Stimulated activated naive CD4-positive, alpha-beta T cell (primary cell): Measurements from ENCODE around the gene NSMCE3.
A peak's percentile ranks its signal among the peaks of the same experiment; 100 is the strongest.

ENCODE experiments used
- DNase-seq, 6 experiments: peaks; one replicate each; lab custom pipeline; 2025; lab: John Stamatoyannopoulos, UW

NSMCE3 gene

DNA sequence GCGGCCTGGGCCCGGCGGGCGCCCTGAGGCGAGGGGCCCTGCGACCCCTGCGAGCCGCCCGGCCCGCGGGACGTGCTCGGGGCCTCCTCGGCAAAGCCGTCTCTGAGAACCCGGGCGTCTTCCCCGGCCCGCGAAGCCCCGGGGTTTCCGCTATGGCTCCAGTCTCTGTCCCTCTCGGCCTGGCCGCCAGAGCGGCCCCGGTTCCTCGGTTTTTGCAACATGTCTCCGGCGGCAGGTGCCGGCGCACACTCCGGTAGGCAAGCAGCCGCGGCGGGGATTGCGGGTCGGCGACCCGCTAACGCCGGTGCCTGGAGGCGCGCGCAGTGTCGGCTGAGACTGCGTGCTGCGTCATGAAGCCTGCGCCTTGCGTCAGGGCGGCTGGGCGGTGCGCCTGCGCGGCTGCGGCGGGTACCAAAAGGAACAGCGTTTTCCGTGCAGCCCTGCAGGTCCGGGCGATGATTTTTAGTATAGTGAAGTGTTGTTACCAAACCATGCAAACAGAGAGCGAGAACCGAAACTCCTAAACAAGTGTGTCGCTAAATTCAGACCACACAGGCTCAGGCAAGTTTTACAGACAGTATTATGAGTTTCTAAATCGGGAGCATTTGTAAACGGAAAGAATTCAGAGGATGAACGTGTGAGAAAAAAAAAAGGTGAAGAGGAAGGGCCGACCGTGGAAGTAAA lies at the start of gene NSMCE3:
NSMCE3 (minus strand) TSS at position 338 of the 684 bp plus-strand sequence; CDS start at position 221, 117 bp downstream.
- DNase-seq: peak; percentile 84 to 91 (median 88)

DNA sequence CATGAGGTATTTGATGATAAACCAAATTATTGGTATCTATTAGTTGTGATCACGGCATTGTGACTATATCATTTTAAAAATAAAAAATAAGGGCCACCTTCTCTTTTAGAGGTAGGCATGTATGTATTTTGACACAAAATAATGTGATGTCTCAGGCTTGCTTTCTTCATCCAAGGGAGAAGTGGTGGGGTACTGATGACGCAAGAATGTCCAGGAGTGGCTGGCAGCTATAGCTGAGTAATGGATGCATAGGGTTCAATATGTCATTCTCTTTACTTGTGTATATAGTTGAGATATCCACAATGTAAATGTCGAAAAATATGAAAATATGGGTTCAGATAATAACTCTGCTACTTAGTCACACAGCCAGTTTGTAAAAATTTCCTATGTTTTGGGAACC lies 46.8 kb upstream of the NSMCE3 start:
- no peak for DNase-seq

DNA sequence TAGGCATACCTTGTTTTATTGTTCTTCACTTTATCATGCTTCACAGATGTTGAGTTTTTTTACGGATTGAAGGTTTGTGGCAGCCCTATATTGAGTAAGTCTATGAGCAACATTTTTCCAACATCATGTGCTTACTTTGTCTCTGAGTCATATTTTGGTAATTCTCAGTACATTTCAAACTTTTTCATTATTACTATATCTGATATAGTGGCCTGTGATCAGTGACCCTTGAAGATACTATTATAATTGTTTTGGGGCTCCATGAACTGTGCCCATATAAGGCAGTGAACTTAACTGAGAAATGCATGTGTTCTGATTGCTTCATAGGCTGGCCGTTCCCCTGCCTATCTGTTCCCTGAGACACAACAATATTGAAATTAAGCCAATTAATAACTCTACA lies 42.8 kb upstream of the NSMCE3 start:
- no peak for DNase-seq

GRCh38 chr15:29311696-29312095 lies 42.1 kb upstream of the NSMCE3 start:
- DNase-seq: no peak

DNA sequence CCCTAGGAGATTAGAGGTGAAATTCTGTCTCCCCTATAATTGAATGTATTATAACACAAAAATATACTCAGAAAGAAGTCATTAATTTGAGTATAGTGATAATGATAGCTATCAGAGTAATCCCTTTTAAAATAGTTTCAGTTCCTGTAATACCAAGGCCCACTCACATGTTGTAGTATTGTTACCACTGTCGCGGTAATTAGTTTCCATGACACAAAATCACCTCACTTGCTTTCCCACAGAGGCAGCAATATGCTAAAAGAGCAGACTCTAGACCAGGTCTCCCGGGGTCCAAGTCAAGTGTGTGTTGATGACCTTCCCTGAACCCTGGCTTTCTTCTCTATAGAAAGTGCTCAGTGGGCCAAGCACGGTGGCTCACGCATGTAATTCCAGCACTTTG lies 39.5 kb upstream of the NSMCE3 start:
- no peak for DNase-seq

- DNase-seq: no peak
Measured at GRCh38 chr15:29308299-29308698, 38.7 kb upstream of the NSMCE3 start.

DNA sequence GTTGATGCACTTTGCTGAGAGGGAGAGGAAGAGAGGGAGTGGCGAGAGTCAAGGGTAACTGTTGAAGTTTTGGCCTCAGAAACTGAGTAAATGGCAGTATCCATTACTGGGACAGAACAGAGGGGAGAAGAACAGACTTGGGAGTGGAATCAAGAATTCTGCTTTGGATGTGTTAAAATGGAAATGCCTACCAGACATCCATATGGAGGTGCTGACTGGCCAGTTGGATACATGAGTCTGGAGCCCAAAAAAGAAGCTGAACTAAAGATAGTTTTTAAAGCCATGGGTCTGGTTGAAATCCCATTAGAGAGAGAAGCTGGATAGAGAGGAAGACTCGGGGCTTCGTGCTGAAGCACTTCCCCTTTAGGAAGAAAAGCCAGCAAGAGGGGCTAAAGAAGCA lies 35.9 kb upstream of the NSMCE3 start:
- DNase-seq: no peak

DNA sequence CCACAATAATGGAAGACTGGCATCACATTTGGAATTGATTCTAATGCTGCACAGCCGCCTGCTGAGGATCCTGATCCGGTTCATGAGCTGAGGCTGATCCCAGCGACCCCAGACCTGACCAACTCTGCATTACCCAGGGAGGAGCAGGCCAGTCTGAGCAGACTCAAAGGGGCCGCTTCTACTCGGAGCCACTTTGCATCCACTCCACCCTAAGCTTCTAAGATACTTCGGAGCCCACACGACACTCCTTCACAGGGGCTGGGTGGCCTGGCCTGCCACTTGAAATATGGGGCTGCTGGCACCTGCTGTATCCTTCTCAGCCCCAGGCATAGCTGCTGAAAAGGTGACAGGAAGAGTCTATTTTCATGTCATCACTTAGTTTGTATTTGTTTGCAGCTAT lies 33.2 kb upstream of the NSMCE3 start:
- DNase-seq: no peak

DNA sequence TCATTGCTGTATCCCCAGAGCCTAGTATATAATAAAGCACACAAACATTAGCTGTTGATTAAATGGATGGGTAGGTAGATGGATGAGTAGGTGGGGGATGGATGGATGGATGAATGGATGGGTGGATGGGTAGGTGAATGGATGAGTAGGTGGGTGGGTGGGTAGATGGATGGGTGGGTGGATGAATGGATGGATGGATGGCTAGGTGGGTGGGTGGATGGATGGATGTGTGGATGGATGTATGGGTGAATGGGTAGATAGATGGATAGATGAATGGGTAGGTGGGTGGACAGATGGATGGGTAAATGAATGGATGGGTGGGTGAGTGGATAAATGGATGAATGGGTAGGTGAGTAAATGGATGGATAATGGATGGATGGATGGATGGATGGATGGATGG lies 30.2 kb upstream of the NSMCE3 start:
- DNase-seq: no peak

GRCh38 chr15:29299331-29299730 lies 29.7 kb upstream of the NSMCE3 start:
- DNase-seq: no peak

GRCh38 chr15:29294732-29295325 lies 25.2 kb upstream of the NSMCE3 start:
- DNase-seq: no peak

GRCh38 chr15:29291067-29291845 lies 21.6 kb upstream of the NSMCE3 start:
- no peak for DNase-seq

- DNase-seq: no peak
Measured at GRCh38 chr15:29289173-29289572, 19.6 kb upstream of the NSMCE3 start.

DNA sequence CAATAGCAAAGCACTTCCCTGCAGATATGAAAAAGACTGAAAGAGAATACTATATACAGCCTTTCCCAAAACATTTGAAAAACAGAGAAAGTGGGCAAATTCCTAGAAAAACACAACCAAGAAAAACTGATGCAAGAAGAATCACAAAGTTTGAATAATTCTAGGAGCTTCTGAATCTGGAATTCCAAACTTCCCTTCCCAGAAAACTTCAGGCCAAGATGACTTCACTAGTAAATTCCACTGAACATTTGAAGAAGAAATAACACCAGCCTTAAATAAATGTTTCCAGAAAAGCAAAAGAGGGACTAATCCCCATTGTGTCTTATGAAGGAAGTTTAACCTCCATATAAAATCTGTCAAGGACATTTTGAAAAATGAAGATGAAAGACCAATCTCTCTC lies 15.8 kb upstream of the NSMCE3 start:
- no peak for DNase-seq

- no peak for DNase-seq
Measured at GRCh38 chr15:29283381-29283780, 13.8 kb upstream of the NSMCE3 start.

- no peak for DNase-seq
Measured at GRCh38 chr15:29280514-29280913, 10.9 kb upstream of the NSMCE3 start.

DNA sequence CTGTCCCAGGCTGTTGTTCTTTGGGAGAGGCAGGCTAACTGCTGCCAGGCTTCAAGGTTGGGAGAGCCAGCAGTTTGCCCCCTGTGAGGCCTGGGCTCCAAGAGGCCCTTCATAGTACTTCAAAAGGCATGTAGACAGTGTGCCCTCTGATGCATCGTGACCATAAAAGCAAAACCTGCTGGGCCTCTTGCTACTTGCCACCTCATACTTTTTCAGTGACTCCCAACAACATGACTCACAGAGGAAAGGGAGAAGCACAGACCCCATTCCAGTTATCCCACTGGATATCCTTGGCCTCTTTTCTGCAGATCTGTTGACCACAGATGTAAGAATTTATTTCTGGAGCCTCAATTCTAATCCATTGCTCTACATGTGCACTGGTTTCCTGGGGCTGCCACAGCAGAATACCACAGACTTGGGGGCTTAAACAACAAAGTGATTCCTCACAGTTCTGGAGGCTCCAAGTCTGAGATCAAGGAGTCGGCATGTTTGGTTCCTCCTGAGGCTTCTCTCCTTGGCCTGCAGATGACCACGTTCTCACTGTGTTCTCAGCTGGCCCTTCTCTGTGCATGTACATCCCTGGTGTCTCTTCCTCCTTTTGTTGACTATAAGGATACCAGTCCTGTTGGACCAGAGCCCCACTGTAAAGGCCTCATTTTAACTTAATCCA lies 8.9 kb upstream of the NSMCE3 start:
- no peak for DNase-seq

GRCh38 chr15:29276366-29276765 lies 6.7 kb upstream of the NSMCE3 start:
- DNase-seq: no peak

- no peak for DNase-seq
Measured at GRCh38 chr15:29275855-29276254, 6.2 kb upstream of the NSMCE3 start.

GRCh38 chr15:29274946-29275345 lies 5.3 kb upstream of the NSMCE3 start:
- no peak for DNase-seq

DNA sequence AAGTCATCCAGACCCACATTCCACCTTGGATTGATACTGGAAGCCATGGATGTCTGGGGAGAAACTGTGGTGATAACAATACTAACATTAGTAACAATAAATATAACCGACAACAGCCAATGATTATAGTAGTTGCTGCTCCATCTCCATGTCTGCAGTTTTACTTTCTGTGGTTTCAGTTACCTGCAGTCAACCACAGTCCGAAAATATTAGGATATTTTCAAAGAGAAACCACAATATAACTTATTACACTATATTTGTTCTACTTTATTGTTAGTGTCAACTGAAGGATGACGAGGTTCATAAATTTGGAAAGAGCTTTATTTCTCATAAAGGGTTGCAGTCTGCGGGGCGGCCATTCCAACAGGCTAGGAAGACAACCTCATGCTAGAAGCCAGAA lies 2.6 kb upstream of the NSMCE3 start:
- no peak for DNase-seq

DNA sequence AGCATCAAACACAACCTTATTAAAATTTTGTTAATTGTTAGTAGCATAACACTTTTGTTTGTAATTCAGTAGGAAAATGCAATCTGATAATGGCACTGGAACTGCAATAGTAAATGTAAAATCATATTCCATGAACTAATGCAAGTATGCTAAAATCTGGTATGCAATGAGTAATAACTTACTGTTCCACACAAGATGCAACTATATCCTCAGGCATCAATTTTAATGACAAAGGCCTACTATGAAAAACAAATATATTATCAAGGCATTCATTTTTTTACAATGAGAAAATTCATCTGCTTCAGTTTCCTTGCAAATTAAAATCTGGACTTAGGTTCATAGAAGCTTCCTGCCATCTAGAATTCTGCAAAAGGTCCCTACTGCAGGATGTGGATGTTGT lies 1.4 kb upstream of the NSMCE3 start:
- DNase-seq: no peak
